ENCODE measurements around the gene TOMM22.

GRCh38 chr22:38649841-38650522 is 31.8 kb upstream of the TOMM22 start:
- TF ChIP-seq CTCF (IDR thresholded peaks at IDR 0.05) (no peak), POLR2A (IDR thresholded peaks at IDR 0.05) (no peak)
